Measurements from ENCODE around the gene MTERF4.

MTERF4 gene

DNA sequence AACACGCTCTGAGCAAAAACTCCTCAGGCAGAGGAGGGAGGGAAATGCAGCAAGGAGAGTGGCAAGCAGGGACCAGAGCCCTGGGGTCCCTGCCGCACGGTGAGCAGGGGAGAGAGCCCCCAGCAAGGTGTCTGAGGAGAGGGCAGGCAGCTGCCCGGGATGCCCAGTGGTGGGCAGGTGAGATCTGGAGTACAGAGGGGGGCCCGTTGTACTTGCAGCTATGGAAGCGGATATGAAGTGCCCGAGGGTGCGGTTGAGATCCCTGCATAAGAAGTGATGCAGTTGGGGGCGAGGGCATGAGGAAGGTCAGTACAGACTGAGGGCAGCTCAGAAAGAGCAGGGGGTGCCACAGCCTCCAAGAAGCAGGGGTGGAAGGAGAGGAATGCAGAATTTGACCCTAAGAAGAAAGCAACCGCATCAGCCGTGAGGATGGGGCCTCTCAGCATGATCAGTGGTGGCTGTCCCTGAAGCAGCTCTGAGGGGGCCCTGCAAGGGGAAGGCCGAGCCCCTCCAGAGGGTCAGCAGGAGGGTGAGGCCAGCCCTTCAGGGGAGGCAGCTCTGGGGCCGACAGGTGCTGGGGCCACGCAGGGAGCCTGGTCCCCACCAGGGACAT is 29.4 kb downstream of the MTERF4 start:
- Histone ChIP-seq H3K36me3 (ENCODE audit: control insufficient read depth in 2 of 2, insufficient read depth in 2 of 2, low read length in 2 of 2) (peaks cover 7 to 8% of the 10 kb centered on the region in 2 donors), H3K27me3 (ENCODE audit: control insufficient read depth in 1 of 2, insufficient read depth in 2 of 2, low read length in 2 of 2) (peaks cover 0 to 2% of the 10 kb centered on the region in 2 donors), H3K9ac (ENCODE audit: low read length in 2 of 2) (no peak overlapping the region), H3K9me3 (ENCODE audit: control insufficient read depth in 2 of 2, low read length in 2 of 2) (no peaks in the 10 kb centered on the region), H3K27ac (ENCODE audit: low read length) (no peak overlapping the region), H3K4me3 (ENCODE audit: low read length in 2 of 2) (no peak overlapping the region), H3K4me1 (ENCODE audit: control insufficient read depth, insufficient read depth, low read length) (no peaks in the 10 kb centered on the region)

DNA sequence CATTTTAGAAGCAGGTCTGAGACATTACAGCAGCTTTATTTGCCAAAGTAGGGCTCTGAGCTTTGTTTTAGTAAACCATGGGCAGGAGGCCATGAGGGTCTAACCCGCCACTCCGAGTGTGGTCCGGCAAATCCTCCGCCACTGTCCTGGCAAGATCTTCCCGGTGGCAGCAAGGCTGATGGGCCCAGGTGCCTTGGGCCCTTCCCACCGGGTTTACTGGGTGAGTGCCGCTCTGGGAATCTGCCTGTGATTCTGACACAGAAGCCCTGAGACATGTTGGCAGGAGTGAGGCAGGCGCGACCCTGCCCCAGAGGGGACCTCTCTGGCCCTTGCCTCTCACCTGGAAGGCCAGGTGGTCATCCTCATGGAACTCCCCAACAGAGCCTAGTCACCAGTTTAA is 29.9 kb downstream of the MTERF4 start:
- Histone ChIP-seq H3K9ac (ENCODE audit: low read length in 2 of 2) (no peak overlapping the region), H3K36me3 (ENCODE audit: control insufficient read depth in 2 of 2, insufficient read depth in 2 of 2, low read length in 2 of 2) (peaks cover 7 to 8% of the 10 kb centered on the region in 2 donors), H3K27ac (ENCODE audit: low read length) (no peak overlapping the region), H3K4me1 (ENCODE audit: control insufficient read depth, insufficient read depth, low read length) (no peaks in the 10 kb centered on the region), H3K4me3 (ENCODE audit: low read length in 2 of 2) (no peak overlapping the region), H3K9me3 (ENCODE audit: control insufficient read depth in 2 of 2, low read length in 2 of 2) (no peaks in the 10 kb centered on the region), H3K27me3 (ENCODE audit: control insufficient read depth in 1 of 2, insufficient read depth in 2 of 2, low read length in 2 of 2) (peaks cover 0 to 2% of the 10 kb centered on the region in 2 donors)

DNA sequence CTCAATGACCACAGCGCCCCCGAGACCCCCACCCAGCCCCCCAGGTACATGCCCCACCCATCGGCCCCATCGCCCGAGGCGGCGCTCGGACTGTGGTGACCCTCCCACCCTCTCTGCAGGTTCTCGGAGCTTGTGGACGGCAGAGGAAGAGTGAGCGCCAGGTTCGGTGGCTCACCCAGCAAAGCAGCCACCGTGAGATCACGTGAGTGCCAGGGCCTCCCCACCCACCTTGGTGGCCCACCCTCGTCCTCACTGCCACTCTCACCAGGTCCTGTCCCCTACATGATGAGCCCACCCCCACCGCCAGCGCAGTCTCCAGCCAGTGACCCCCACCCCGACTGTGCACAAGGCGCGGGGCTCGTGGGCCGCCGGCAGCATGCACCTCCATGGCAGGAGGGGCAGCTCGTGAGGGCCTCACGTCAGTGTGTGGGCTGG is 30.4 kb downstream of the MTERF4 start:
- no peak overlapping the region for H3K9ac ChIP-seq (ENCODE audit: low read length in 2 of 2)
- peaks cover 7 to 8% of the 10 kb centered on the region in 2 donors for H3K36me3 ChIP-seq (ENCODE audit: control insufficient read depth in 2 of 2, insufficient read depth in 2 of 2, low read length in 2 of 2)
- no peaks in the 10 kb centered on the region for H3K4me1 ChIP-seq (ENCODE audit: control insufficient read depth, insufficient read depth, low read length)
- no peaks in the 10 kb centered on the region for H3K9me3 ChIP-seq (ENCODE audit: control insufficient read depth in 2 of 2, low read length in 2 of 2)
- H3K27me3 ChIP-seq (ENCODE audit: control insufficient read depth in 1 of 2, insufficient read depth in 2 of 2, low read length in 2 of 2): peaks cover 0 to 2% of the 10 kb centered on the region in 2 donors
- H3K4me3 ChIP-seq (ENCODE audit: low read length in 2 of 2): no peak overlapping the region
- no peak overlapping the region for H3K27ac ChIP-seq (ENCODE audit: low read length)

DNA sequence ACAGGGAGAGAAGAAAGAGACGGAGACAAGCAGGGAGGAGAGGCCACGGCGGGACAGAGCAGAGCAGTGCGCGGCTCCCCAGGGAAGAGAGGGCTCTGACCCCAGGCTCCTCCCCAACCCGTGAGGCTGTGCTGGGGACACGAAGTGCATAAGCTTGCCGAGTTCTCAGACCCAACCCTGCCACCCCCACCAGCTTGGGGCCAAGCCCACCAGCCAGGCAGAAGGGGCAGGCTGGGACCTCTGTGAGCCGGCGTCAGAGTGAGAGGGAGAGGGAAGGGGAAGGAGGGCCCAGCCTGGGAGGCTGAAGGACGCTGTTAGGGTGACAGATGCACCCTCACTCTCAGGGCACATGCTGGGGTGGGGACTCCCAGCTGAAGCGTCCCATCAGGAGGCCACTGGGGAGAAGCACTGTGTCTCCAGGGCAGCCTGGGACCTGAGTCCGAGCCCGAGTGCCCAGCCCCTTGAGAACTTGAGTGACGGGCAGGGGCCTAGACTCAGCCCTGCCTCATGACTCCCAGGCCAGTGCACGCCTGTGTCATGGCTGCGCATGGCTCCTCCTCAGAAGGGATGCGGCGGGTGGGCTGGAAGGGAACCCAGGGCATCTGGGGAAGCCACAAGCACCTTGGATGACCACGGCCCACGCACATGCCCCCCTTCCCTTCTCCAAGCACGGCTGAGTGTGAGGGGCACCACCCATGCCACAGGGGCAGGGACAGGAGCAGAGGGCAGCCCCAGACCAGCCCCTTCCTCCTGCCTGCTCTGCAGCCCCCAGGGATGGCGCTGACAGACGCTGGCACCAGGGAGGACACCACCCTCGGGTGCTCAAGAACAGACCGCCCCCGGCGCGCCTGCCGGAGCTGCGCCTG is 31.0 kb downstream of the MTERF4 start:
- H3K27ac ChIP-seq (ENCODE audit: low read length): no peak overlapping the region
- no peak overlapping the region for H3K9ac ChIP-seq (ENCODE audit: low read length in 2 of 2)
- no peaks in the 10 kb centered on the region for H3K4me1 ChIP-seq (ENCODE audit: control insufficient read depth, insufficient read depth, low read length)
- H3K4me3 ChIP-seq (ENCODE audit: low read length in 2 of 2): no peak overlapping the region
- no peaks in the 10 kb centered on the region for H3K9me3 ChIP-seq (ENCODE audit: control insufficient read depth in 2 of 2, low read length in 2 of 2)
- H3K36me3 ChIP-seq (ENCODE audit: control insufficient read depth in 2 of 2, insufficient read depth in 2 of 2, low read length in 2 of 2): peaks cover 7 to 8% of the 10 kb centered on the region in 2 donors
- peaks cover 0 to 2% of the 10 kb centered on the region in 2 donors for H3K27me3 ChIP-seq (ENCODE audit: control insufficient read depth in 1 of 2, insufficient read depth in 2 of 2, low read length in 2 of 2)

DNA sequence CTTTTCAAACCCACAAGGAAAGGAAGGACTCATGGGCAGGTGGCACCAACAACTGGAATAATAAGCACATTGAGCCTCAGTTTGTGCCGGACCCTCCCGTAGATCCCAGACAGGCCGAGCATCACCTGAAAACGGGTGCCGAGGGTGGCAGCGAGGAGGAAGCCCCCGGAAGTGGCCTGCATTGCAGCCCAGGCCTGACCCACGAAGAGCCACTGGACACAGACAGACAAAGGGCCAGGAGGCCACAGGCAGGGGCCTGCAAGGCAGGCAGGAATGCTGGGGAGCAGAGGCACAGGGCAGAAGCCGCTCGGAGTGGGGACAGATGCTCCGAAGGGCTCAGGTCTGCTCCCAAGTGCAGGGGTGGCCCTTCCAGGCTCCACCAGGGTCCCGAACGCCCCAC is 31.7 kb downstream of the MTERF4 start:
- Histone ChIP-seq H3K27ac (ENCODE audit: low read length) (no peak overlapping the region), H3K4me3 (ENCODE audit: low read length in 2 of 2) (no peak overlapping the region), H3K36me3 (ENCODE audit: control insufficient read depth in 2 of 2, insufficient read depth in 2 of 2, low read length in 2 of 2) (peaks cover 7 to 8% of the 10 kb centered on the region in 2 donors), H3K9ac (ENCODE audit: low read length in 2 of 2) (no peak overlapping the region), H3K9me3 (ENCODE audit: control insufficient read depth in 2 of 2, low read length in 2 of 2) (no peaks in the 10 kb centered on the region), H3K27me3 (ENCODE audit: control insufficient read depth in 1 of 2, insufficient read depth in 2 of 2, low read length in 2 of 2) (peaks cover 0 to 4% of the 10 kb centered on the region in 2 donors), H3K4me1 (ENCODE audit: control insufficient read depth, insufficient read depth, low read length) (no peaks in the 10 kb centered on the region)

DNA sequence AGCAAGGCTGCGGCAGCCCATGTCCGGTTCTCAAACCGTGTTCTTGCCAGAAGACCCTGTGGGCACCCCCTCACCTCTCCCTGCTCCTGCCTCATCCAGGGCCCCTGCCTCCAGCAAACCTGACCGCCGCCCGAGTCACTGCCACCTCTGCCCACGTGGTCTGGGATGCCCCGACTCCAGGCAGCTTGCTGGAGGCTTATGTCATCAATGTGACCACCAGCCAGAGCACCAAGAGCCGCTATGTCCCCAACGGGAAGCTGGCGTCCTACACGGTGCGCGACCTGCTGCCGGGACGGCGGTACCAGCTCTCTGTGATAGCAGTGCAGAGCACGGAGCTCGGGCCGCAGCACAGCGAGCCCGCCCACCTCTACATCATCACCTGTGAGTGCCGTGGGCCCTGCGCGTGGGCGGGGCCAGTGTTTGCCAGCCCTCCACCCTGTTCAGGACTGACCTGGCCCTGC is 32.2 kb downstream of the MTERF4 start:
- Histone ChIP-seq H3K27me3 (ENCODE audit: control insufficient read depth in 1 of 2, insufficient read depth in 2 of 2, low read length in 2 of 2) (peaks cover 0 to 8% of the 10 kb centered on the region in 2 donors), H3K4me1 (ENCODE audit: control insufficient read depth, insufficient read depth, low read length) (no peaks in the 10 kb centered on the region), H3K9ac (ENCODE audit: low read length in 2 of 2) (no peak overlapping the region), H3K9me3 (ENCODE audit: control insufficient read depth in 2 of 2, low read length in 2 of 2) (no peaks in the 10 kb centered on the region), H3K36me3 (ENCODE audit: control insufficient read depth in 2 of 2, insufficient read depth in 2 of 2, low read length in 2 of 2) (peaks cover 3 to 4% of the 10 kb centered on the region in 2 donors), H3K27ac (ENCODE audit: low read length) (no peak overlapping the region), H3K4me3 (ENCODE audit: low read length in 2 of 2) (no peak overlapping the region)

DNA sequence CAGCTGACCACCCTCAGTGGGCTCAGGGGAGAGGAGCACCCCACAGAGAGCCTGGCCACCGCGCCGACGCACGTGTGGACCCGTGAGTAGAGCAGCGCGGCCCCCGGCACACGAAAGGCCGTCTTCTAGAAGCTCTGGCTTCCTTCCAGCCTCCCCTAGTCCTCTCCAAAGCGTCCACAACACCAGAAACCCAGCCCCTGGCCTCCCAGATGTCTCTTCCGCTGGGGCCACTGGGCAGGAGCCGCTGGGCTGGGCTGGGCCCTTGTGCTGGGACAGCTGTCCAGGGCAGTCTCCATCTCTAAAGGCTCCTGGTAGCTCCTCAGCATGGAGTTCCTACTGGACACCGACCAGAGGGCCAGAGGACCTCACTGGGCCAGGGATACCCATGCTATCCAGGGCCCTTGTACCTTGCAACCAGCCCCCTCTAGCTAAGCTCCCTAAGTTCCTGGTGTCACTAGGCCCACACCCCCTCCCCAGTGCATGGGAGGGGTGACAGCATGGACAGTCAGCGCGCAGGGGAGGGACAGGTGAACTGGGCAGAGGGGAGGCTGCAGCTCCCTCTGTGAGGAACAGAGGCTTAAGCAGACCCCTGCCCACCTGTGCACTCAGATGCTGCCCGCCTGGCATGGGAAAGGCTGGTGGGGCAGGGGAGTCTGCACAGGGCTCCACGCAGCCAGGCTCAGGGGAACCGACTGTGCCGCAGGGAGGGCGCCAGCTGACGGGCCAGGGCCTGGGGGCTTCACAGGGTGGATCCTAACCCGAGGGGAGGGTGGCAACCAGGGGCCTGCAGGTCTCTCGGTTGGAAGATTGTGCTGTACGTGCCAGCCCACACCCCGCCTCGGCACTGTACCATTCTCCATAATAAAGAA is 32.9 kb downstream of the MTERF4 start:
- Histone ChIP-seq H3K4me3 (ENCODE audit: low read length in 2 of 2) (no peak overlapping the region), H3K9ac (ENCODE audit: low read length in 2 of 2) (no peak overlapping the region), H3K36me3 (ENCODE audit: control insufficient read depth in 2 of 2, insufficient read depth in 2 of 2, low read length in 2 of 2) (no peaks in the 10 kb centered on the region), H3K9me3 (ENCODE audit: control insufficient read depth in 2 of 2, low read length in 2 of 2) (no peaks in the 10 kb centered on the region), H3K4me1 (ENCODE audit: control insufficient read depth, insufficient read depth, low read length) (no peaks in the 10 kb centered on the region), H3K27ac (ENCODE audit: low read length) (no peak overlapping the region), H3K27me3 (ENCODE audit: control insufficient read depth in 1 of 2, insufficient read depth in 2 of 2, low read length in 2 of 2) (peaks cover 3 to 14% of the 10 kb centered on the region in 2 donors)

DNA sequence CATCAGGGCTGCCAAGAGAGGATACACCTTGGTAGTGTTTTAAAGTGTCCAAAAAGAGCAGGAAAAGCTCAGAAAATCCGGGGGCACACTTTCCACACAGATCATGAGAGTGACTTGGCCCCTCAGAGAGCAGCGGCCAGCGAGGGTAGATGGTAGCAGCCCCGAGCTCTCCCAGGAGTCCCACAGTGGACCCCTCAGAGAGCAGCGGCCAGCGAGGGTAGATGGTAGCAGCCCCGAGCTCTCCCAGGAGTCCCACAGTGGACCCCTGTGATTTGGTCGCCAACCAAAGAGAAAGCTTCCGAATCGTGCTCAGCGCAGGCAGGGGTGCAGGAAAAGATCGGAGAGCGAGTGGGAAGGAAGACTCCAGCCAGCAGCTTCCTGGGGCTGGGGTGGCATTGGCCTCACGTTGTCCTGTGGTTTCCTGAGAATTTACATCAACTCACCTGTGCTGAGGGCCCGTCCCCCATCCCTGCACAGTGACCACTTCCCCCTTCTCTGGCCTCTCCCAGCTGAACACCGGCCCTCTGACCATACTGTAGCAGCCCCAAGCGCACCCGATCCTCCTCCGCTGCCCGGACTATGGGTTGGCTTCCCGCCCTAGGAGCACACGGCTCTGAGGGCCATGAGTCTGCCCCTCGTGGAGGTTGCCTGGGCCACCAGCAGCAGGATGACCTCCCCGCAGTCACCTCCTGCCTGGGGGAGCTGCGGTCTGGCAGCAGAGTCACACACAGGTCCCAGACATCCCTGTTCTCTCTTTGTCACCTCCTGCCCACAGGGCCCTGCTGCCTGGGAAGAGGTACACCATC is 33.7 kb downstream of the MTERF4 start:
- H3K4me1 ChIP-seq (ENCODE audit: control insufficient read depth, insufficient read depth, low read length): no peaks in the 10 kb centered on the region
- no peak overlapping the region for H3K9ac ChIP-seq (ENCODE audit: low read length in 2 of 2)
- H3K27ac ChIP-seq (ENCODE audit: low read length): no peak overlapping the region
- no peaks in the 10 kb centered on the region for H3K36me3 ChIP-seq (ENCODE audit: control insufficient read depth in 2 of 2, insufficient read depth in 2 of 2, low read length in 2 of 2)
- H3K4me3 ChIP-seq (ENCODE audit: low read length in 2 of 2): no peak overlapping the region
- H3K9me3 ChIP-seq (ENCODE audit: control insufficient read depth in 2 of 2, low read length in 2 of 2): no peaks in the 10 kb centered on the region
- H3K27me3 ChIP-seq (ENCODE audit: control insufficient read depth in 1 of 2, insufficient read depth in 2 of 2, low read length in 2 of 2): peaks cover 5 to 18% of the 10 kb centered on the region in 2 donors

DNA sequence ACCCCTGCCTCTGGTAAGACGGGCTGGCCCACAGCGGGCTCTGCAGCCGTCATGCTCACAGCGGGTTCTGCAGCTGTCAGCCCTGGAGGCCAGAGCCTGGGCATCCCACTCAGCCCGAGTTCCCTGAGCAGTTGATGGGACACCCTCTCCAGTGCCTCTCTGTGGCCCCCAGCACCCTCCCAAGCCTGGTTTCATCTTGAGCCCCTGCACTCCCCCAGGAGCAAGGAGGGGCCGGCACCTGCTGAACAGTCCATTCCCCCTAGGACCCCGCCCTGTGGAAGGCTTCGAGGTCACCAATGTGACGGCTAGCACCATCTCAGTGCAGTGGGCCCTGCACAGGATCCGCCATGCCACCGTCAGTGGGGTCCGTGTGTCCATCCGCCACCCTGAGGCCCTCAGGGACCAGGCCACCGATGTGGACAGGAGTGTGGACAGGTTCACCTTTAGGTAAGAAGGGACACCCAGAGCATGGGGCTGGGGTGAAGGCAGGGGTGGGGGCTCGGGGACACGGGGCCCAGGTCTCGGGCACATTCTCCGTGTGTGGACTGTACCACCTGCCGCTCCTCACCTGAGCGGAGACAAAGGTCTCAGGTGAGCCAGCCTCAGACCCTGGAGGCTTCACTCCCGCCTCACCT is 34.5 kb downstream of the MTERF4 start:
- no peak overlapping the region for H3K4me3 ChIP-seq (ENCODE audit: low read length in 2 of 2)
- H3K27ac ChIP-seq (ENCODE audit: low read length): no peak overlapping the region
- no peaks in the 10 kb centered on the region for H3K36me3 ChIP-seq (ENCODE audit: control insufficient read depth in 2 of 2, insufficient read depth in 2 of 2, low read length in 2 of 2)
- H3K9me3 ChIP-seq (ENCODE audit: control insufficient read depth in 2 of 2, low read length in 2 of 2): no peaks in the 10 kb centered on the region
- no peak overlapping the region for H3K9ac ChIP-seq (ENCODE audit: low read length in 2 of 2)
- peaks cover 11 to 22% of the 10 kb centered on the region in 2 donors for H3K27me3 ChIP-seq (ENCODE audit: control insufficient read depth in 1 of 2, insufficient read depth in 2 of 2, low read length in 2 of 2)
- H3K4me1 ChIP-seq (ENCODE audit: control insufficient read depth, insufficient read depth, low read length): no peaks in the 10 kb centered on the region

Measured in stomach smooth muscle (tissue), 2 donors.